ENCODE measurements around the gene CBX8. TPM values are rescaled to one million over a fixed set of nuclear protein-coding genes. Genes with fewer than 3 reads are reported as not detected.

CBX8 gene
- polyA plus RNA-seq, 1 experiment: 0.32 TPM

GRCh38 chr17:79791735-79792161 is 5.1 kb downstream of the CBX8 start:
- CTCF ChIA-PET: interaction anchor here (1.2 to 3.1 kb wide), 3 partner anchors 20 to 202 kb away, joined by 3 to 24 read pairs (median 17); no protein-coding TSS in a partner anchor
- no peak for DNase-seq (ENCODE audit: low read depth)
- H3K27me3 ChIP-seq (ENCODE audit: control insufficient read depth, insufficient read depth, low read length): peaks cover 30% of the 10 kb centered on the region

DNA sequence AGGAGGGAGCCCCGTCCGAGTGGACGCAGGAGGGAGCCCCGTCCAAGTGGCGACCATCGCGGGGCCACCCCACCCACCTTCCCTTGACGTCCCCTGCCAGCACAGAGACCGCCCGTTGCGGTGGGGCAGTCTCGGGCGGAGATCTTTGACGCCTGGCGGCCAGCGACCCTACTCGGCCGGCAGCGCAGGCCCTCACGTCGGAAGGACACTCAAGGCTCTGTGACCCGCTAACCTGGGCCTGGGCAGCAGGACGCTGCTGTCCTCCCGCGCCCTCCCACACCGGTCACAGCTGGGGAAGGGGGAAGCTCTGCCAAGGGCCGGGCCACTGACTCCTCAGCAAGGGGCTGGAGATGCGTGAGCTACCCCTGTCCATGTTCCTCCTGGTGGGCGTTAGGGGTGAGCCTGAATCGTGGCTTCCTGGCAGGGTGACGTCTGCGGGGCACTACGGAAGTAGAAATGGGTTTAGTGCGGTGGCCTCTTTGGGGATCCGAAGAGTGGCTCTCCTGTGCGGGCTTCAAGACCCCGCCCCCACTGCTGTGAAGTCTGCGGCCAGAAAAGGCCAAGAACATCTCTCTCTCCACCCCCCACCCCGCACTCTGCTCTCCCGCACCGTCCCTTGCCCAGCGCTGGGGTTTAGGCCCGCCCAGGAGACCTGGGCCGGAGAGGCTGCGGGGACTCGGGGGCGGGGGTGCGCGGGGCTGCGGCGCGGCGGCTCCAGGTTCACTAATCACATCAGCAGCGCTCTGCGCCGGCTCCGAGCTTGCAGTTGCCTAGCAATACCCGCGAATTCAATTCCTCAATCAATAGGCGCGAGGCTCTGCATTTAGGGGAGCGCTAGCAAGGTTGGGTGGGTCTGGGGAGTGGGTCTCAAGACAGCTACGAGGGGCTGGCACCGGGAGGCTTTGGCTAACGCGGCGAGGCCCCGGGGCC is 5.8 kb downstream of the CBX8 start:
- ChIA-PET CTCF (interaction anchor here (0.6 to 3.1 kb wide), 12 partner anchors 10 to 604 kb away, joined by 3 to 24 read pairs (median 5); no protein-coding TSS in a partner anchor), POLR2A (no interaction called here)
- H3K27me3 ChIP-seq (ENCODE audit: control insufficient read depth, insufficient read depth, low read length): peaks cover 30% of the 10 kb centered on the region
- H3K4me3 ChIP-seq (ENCODE audit: low read depth, low read length): no peak overlapping the region
- no peak for DNase-seq (ENCODE audit: low read depth)
- TF ChIP-seq CTCF (IDR thresholded peaks at IDR 0.05; ENCODE audit: insufficient read depth, low read depth, low read length): no peak
- H3K36me3 ChIP-seq (ENCODE audit: control insufficient read depth, insufficient read depth, low read length): peaks cover 9% of the 10 kb centered on the region

More at GRCh38 chr17:79791735-79792161, 5.1 kb downstream of the CBX8 start:
- POLR2A ChIA-PET: no interaction called here
- H3K4me3 ChIP-seq (ENCODE audit: low read depth, low read length): no peak overlapping the region
- TF ChIP-seq CTCF (IDR thresholded peaks at IDR 0.05; ENCODE audit: insufficient read depth, low read depth, low read length): no peak
- H3K36me3 ChIP-seq (ENCODE audit: control insufficient read depth, insufficient read depth, low read length): peaks cover 9% of the 10 kb centered on the region

DNA sequence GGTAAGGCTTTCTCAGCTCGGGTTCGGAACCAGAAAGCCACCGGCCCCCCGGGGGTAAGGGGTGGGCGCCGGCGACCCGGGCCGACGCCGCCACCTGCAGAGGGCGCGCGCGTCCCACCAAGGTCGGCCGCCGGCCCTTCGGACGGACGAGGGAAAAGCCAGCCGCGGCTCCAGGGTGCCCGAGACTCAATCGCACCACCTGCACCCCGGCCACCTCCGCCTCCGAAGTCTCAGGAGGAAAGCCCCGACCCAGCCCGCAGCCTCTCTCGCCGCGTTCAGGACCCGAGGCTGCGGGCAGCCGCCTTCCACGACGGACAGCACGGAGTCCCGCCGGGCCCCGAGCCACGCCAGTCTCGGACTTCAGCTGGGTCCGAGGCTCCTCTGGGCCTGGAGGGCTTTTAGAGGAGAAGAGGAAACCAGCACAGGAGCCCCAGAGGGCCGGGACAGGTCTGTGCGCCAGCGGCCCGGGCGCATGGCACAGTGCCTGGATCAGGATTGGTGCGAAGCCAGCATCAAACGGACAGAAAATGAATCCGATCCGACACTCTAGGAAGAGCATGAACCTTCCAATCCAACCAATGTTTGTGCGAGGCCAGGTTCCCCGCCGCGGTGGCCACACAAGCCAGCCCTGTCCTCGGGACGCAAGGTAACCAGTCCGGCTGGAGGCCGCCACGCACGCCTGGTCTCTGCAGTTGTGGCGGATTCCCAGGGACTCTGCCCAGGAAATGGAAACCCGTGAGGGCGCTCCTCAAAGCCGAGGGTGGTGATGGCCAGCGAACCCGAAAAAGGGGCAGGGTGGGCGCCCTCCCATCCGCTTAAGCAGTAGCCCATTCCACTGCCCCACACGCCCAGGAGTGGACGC is 6.7 kb downstream of the CBX8 start:
- Histone ChIP-seq H3K4me3 (ENCODE audit: low read depth, low read length) (no peak overlapping the region), H3K27me3 (ENCODE audit: control insufficient read depth, insufficient read depth, low read length) (peaks cover 30% of the 10 kb centered on the region), H3K36me3 (ENCODE audit: control insufficient read depth, insufficient read depth, low read length) (peaks cover 6% of the 10 kb centered on the region)
- CTCF ChIA-PET: interaction anchor here (0.6 to 3.1 kb wide), 28 partner anchors 9 to 605 kb away, joined by 3 to 24 read pairs (median 5); partner anchors contain the start of genes CBX2 and CBX4
- peak; percentile 41; the same call in 1 of the 2 replicates for TF ChIP-seq CTCF (IDR thresholded peaks at IDR 0.05; ENCODE audit: insufficient read depth, low read depth, low read length)
- DNase-seq (ENCODE audit: low read depth): no peak
- POLR2A ChIA-PET: no interaction called here

GRCh38 chr17:79788989-79789942 is 7.6 kb downstream of the CBX8 start:
- ChIA-PET CTCF (interaction anchor here (0.7 to 3.1 kb wide), 26 partner anchors 8 to 219 kb away, joined by 3 to 24 read pairs (median 5); partner anchors contain the start of genes CBX2 and CBX4), POLR2A (no interaction called here)
- TF ChIP-seq CTCF (IDR thresholded peaks at IDR 0.05; ENCODE audit: insufficient read depth, low read depth, low read length): no peak
- no peak for DNase-seq (ENCODE audit: low read depth)
- Histone ChIP-seq H3K4me3 (ENCODE audit: low read depth, low read length) (no peak overlapping the region), H3K36me3 (ENCODE audit: control insufficient read depth, insufficient read depth, low read length) (no peaks in the 10 kb centered on the region), H3K27me3 (ENCODE audit: control insufficient read depth, insufficient read depth, low read length) (peaks cover 30% of the 10 kb centered on the region)
